ENCODE measurements around the gene MUC22.
"Not testable (repeated sequence)": the region's sequence is repeated elsewhere in the genome, so short reads cannot be mapped to it uniquely, and the experiment has no call there.

MUC22 gene

DNA sequence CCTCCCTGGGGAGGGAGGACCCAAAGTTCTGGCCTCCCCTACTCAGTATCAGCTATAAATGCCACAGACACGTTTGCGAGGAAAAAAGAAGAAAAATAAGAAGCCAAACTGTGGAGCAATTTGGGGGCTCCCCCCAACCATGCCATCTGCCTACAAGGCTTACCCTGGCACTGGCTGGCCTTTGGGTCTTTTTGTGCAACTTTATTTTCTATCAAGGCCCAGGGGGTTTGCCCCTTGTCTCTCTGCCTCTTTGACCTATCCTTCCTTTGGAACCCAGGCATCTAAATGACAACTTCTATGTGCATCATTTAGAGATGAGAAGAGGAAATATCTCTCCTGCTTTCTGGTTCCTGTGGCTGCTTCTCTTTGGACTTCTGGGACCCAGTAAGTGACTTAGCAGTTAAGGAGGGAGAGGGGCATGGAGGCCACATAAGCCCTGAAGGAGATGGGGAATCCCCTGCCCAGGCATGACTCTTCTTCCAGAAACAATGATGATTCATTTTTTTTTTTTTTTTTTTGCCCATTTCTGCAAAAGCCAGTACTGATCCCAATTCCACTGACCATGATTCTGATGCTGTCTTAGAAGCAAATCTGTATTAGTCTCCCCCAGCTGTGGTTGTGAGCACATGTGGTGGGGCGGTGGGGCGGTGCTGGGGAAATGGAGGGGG lies at the start of gene MUC22:
TSS of gene MUC22 (plus strand) at position 82 of the 668 bp plus-strand sequence. CDS start at position 315, 233 bp downstream.
- no peak for DNase-seq

DNA sequence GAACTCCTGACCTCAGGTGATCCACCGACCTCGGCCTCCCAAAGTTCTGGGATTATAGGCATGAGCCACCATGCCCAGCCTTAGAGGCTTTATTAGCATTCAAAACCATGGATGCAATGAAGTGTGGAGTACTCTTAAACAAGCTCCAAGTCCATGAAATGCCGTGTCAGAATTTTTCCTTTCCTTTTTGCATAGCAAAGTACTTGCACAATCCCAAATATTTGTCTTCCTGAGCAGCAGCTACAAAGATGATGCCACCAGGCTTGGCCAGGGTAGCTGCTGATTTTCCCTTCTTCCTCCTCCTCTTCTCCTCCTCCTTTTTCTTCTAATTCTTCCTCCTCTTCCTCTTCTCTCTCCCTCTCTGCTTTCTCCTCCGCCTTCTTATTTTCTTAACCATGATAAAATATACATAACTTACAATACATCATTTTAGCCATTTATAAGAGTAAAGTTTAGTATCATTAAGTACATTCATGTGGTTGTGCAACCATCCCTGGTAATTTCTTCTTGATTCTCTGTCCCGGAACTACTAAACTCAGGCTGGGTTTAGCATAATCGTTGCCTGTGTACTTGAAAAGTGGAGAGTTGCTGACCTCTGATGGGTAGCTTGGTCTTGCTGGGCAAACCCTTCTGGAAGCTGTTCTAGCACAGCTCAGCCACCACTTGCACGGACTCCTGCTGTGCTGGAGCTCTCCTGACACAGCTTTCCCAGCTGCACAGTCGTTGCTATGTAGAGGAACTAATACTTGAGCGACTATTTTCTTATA lies 49.2 kb upstream of the MUC22 start:
- DNase-seq, result no peak

DNA sequence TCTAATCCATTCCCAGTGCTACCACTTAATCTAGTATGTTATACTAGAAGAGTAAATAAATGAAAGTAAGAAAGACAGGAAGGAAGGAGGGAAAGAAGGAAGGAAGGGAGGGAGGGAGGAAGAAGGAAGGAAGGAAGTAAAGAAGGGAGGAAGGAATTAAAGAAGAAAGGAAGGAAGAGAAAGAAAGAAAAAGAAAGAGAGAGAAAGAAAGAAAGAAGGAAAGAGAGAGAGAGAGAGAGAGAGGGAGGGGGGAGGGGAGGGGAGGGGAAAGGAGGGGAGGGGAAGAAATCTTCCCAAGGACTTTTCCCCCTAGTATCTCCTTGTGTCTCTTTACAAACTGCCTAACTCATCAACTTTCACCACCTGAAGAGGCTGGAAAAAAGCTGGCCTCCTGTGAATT lies 47.6 kb upstream of the MUC22 start:
- no peak for DNase-seq

GRCh38 chr6:30963641-30964040 lies 46.6 kb upstream of the MUC22 start:
- no peak for DNase-seq

DNA sequence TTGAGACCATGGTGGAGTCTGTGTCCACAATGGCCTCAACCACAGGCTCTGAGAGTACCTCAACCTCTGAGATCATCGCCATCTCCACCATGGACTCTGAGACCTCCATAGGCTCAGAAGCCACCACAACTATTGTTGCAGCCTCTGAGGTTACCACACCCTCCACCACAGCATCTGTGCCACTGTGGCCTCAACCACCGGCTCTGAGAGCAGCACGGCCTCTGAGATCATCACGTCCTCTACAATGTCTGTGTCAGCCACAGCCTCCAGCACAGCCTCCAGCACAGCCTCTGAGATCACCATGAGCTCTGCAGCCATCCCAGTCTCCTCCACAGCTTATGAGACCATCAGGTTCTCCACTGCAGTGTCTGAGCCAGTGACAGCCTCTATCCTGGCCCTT lies 46.2 kb upstream of the MUC22 start:
- DNase-seq, result no peak

DNA sequence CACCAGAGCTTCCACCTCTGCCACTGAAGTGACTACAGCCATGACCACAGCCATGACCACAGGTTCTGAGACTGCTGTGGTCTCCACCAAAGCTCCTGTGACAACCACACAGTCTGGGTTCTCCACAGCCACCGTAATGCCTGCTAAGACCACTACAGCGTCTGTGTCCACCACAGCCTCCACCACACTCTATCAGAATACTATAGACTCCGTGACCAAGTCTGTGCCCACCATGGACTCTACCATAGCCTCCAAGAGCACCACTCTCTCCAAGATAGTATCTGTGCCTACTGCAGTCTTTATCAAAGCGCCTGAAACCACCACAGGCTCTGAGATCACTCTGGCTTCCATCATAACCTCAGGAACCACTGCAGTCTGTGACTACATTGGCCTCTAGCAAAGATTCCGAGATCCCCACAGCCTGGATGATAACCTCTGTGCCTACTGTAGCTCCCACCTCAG lies 45.1 kb upstream of the MUC22 start:
- no peak for DNase-seq

DNA sequence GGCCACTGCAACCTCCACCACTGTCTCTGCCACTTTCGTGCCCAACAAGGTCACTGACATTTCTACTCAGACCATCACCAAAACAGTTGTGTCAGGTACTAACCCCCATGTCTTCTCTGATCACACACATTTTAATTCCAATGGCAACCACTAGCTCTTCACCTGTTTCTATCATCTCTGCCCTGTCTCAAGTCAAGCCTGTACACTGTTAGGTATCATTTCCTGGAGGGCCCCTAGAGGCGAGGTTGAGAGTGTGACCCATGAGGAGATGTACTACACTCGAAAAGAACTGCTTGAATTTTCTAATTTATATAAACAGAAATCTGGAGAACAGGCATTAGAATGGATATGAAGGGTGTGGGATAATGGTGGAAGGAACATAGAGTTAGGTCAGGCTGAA lies 44.1 kb upstream of the MUC22 start:
- DNase-seq, result no peak

DNA sequence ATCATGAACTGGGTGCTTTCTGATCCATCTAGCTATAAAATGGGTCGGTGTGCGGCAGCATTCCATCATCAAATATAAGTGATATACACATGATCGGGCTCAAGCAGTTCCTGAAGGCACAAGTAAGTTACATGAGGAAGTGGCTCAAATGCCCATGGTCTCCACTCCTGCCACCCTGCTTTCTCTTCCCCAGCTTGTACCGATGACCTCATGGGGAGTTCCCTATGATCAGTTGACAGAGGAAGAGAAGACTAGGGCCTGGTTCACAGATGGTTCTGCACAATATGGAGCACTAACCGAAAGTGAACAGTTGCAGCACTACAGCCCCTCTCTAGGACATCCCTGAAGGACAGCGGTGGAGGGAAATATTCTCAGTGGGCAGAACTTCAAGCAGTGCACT lies 41.1 kb upstream of the MUC22 start:
- not testable (repeated sequence) for DNase-seq

GRCh38 chr6:30970946-30971345 lies 39.3 kb upstream of the MUC22 start:
- DNase-seq, result no peak

DNA sequence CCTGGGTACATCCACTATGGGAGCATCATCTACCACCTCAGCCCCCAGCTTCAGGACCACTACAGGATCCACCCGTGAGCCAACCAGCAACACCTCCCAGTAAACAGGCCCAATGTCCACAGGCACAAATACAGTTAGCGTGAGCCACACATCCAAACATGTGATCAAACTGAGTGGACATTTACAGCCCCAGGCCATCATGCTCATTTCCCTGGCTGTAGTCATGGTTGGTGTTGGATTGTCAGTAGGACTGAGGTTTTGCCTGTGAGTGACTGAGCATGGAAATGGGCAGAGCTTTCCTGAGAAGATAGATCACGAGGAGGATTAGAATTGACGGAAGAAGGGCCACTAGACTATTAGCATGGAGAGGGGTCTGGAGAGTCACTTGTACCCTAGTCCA lies 37.5 kb upstream of the MUC22 start:
- DNase-seq, result no peak

- no peak for DNase-seq
Observed at GRCh38 chr6:30974490-30975252, 35.6 kb upstream of the MUC22 start.

- no peak for DNase-seq
Observed at GRCh38 chr6:30979141-30979540, 31.1 kb upstream of the MUC22 start.

GRCh38 chr6:30979690-30980089 lies 30.6 kb upstream of the MUC22 start:
- no peak for DNase-seq

- DNase-seq, result no peak
Observed at GRCh38 chr6:30981942-30982772, 28.1 kb upstream of the MUC22 start.

DNA sequence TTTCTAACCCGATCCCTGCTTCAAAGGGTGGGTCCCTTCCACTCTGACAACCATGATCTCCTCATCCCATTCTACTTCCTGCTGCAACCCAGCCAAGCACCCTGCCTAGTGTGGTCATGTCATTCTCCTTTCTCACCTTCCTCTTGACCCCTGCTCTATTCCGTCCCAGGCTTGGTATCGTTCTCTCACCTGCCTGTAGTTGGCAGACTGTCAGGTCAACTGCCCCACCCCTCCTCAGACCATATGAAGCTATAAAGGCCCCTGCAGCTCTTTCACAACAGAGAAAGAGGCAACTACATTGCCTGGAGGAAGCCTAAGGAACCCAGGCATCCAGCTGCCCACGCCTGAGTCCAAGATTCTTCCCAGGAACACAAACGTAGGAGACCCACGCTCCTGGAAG lies 26.8 kb upstream of the MUC22 start, which contains the start of gene MUC21:
TSS of gene MUC21 (plus strand) at position 280 of the 400 bp plus-strand sequence. CDS start 241 bp downstream, outside the sequence.
- no peak for DNase-seq

GRCh38 chr6:30985490-30985889 lies 24.8 kb upstream of the MUC22 start:
- no peak for DNase-seq

DNA sequence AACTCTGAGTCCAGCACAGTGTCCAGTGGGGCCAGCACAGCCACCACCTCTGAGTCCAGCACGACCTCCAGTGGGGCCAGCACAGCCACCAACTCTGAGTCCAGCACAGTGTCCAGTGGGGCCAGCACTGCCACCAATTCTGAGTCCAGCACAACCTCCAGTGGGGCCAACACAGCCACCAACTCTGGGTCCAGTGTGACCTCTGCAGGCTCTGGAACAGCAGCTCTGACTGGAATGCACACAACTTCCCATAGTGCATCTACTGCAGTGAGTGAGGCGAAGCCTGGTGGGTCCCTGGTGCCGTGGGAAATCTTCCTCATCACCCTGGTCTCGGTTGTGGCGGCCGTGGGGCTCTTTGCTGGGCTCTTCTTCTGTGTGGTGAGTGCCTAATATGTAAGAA lies 23.0 kb upstream of the MUC22 start:
- DNase-seq, result no peak

- DNase-seq, result no peak
Observed at GRCh38 chr6:30988209-30988825, 22.0 kb upstream of the MUC22 start.

- DNase-seq, result no peak
Observed at GRCh38 chr6:30990422-30991086, 19.7 kb upstream of the MUC22 start.

GRCh38 chr6:30991891-30992290 lies 18.4 kb upstream of the MUC22 start:
- DNase-seq, result no peak

- no peak for DNase-seq
Observed at GRCh38 chr6:30997301-30997700, 13.0 kb upstream of the MUC22 start.

- DNase-seq, result no peak
Observed at GRCh38 chr6:30998785-30999184, 11.5 kb upstream of the MUC22 start.
